RWPE1 (cell line): ENCODE results near the gene TNPO3.
"Not testable (repeated sequence)": the region's sequence is repeated elsewhere in the genome, so short reads cannot be mapped to it uniquely, and the experiment has no call there.

Experiments
- CTCF ChIA-PET: fragments of 350-600 bp; sonication (Branson Sonifier 250); formaldehyde crosslinking; extraction: SDS; loops from one replicate; lab custom pipeline; 2021; lab: Yijun Ruan, JAX
- POLR2A ChIA-PET: fragments of 400-600 bp; formaldehyde crosslinking; extraction: SDS; loops from one replicate; lab custom pipeline; 2020; ENCODE audit warnings: antibody characterized with exemption; ENCODE audit not compliant: low non-redundant PET; lab: Yijun Ruan, JAX
- DNase-seq: peaks from one replicate; pipeline ENCODE4 v3.0.0; 2012; ENCODE audit warnings: low spot score
- H3K27ac ChIP-seq: fragments of 450-650 bp; 2 replicates; pipeline ENCODE4 v1.5.1; 2017
- CTCF ChIP-seq: fragments of 450-650 bp; conservative IDR thresholded peaks from 2 replicates; pipeline ENCODE4 v1.5.1; 2017; ENCODE audit warnings: low read depth, mild to moderate bottlenecking

Gene TNPO3

DNA sequence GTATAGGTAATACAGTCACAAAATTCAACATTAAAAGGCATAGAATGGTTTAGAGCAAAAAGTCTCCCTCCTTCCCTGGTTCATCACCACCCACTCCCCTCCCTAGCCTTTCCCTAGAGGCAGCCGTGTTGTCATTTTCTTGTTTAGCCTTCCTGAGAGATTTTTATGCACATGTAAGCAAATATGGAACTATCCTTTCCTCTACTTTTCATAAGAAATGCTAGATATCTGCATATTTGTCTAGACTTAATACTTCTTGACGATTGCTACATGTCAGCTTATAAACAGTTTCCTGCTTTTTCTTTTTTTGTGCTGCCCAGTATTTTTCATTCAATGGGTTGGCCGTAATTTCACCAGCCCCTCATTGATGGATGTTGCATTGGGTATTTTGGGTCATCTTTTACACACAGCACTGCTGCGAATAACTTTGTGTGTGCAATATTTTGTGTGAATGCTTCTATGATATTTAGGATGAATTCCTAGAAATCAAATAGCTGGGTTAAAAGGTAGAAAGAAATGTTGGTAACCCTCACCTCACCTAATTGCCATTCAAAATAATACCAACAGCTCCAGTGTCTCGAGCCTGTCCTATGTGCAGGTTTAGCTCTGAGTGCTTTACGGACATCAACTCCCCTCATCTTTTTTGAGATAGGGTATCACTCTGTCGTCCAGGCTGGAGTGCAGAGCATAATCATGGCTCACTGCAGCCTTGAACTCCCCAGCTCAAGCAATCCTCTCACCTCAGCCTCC is 110.2 kb downstream of the TNPO3 start:
- CTCF ChIA-PET = interaction anchor here (0.7 kb wide), 1 partner anchor 48 kb away, joined by 3 read pairs; no protein-coding TSS in a partner anchor
- no peak for TF ChIP-seq CTCF

GRCh38 chr7:128943251-128943650 is 111.7 kb downstream of the TNPO3 start:
- CTCF ChIA-PET, H3K27ac ChIP-seq, POLR2A ChIA-PET, DNase-seq: not testable (repeated sequence)

More for the DNA sequence above, 110.2 kb downstream of the TNPO3 start:
- no peak for DNase-seq
- no peak overlapping the region for H3K27ac ChIP-seq
- POLR2A ChIA-PET = no interaction called here

DNA sequence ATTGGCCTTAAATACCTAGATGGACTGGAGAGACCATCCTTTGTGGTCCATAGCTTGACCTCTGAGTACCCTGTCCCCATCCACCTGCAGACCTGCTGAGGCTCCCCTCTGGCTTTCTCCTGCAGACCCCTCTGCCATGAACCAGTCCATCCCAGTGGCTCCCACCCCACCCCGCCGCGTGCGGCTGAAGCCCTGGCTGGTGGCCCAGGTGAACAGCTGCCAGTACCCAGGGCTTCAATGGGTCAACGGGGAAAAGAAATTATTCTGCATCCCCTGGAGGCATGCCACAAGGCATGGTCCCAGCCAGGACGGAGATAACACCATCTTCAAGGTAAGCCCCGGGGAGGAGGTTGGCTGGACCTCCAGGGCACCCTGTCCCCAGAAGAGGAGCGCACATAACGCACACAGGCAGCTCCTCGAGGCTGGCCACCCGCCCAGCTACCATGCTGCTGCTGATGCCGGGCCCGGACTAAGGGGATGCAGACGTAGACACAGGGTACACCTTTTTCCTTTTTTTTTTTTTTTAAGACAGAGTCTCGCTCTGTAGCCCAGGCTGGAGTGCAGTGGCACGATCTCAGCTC is 112.9 kb downstream of the TNPO3 start:
- no peak for TF ChIP-seq CTCF
- ChIA-PET CTCF (no interaction called here), POLR2A (no interaction called here)
- H3K27ac ChIP-seq = no peak overlapping the region
- DNase-seq = no peak

GRCh38 chr7:128941323-128941890 is 113.5 kb downstream of the TNPO3 start:
- H3K27ac ChIP-seq = no peak overlapping the region
- no peak for TF ChIP-seq CTCF
- ChIA-PET CTCF (no interaction called here), POLR2A (no interaction called here)
- DNase-seq = no peak

- H3K27ac ChIP-seq = no peak overlapping the region
- CTCF ChIA-PET = no interaction called here
- no peak for TF ChIP-seq CTCF
- POLR2A ChIA-PET = interaction anchor here (0.6 kb wide), 1 partner anchor 191 kb away, joined by 3 read pairs; no protein-coding TSS in a partner anchor
- DNase-seq = no peak
These were observed 114.2 kb downstream of the TNPO3 start for GRCh38 chr7:128940494-128941322.

DNA sequence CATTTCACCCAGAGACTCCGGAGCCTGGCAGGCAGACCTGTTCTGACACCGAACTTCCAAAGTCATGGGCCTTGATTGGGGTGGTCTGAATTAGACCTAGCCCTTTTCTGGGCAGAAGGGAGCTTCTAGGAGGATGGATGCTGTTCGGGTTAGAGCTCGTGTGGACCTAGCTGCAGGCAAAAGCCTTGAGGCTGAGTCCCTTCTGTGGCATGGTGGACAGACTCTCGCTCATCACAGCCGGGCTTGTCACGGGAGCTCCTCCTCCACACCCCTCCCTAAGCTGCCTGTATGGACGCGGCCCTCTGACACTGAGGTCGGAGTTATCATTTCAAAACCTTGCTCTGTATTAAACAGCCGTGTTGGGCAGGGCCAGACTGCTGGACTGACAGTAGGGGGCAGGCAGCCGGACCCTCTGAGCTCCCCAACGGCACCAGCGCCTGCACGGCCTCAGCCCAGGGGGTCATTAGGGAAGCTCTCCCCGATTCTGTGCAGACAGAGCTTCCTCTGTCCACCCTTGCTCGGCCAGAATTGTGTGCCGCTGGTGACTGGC is 115.0 kb downstream of the TNPO3 start:
- CTCF ChIA-PET = no interaction called here
- H3K27ac ChIP-seq = no peak overlapping the region

More for the DNA sequence above, 115.0 kb downstream of the TNPO3 start:
- POLR2A ChIA-PET = no interaction called here
- DNase-seq = no peak
- TF ChIP-seq CTCF = no peak
